ENCODE data around the gene ADGRG1. TPM values are rescaled to one million over a fixed set of nuclear protein-coding genes. Genes with fewer than 3 reads are reported as not detected.

The ADGRG1 gene
- total and polyA plus RNA-seq, 3 donors from 2014 or later, result 134 to 346 (median 296) TPM

GRCh38 chr16:57648125-57648524, 19.7 kb downstream of the ADGRG1 start:
- DNase-seq, result no peak
- 72 to 81% methylated on average over 5 of the region's 5 CpGs for WGBS, 2 donors
- no peaks in the 10 kb centered on the region for H3K36me3 ChIP-seq (ENCODE audit: low read depth, missing control alignments)
- intact Hi-C loops (cut with DNase I; ENCODE audit: low total_unique reads), result no loop called here
- no peaks in the 10 kb centered on the region for H3K27me3 ChIP-seq
- peak overlapping the region; percentile 3 to 42 for H3K27ac ChIP-seq
- H3K4me1 ChIP-seq, result peaks cover 17% of the 10 kb centered on the region
- TF ChIP-seq CTCF (IDR thresholded peaks at IDR 0.05) (no peak), POLR2A (IDR thresholded peaks at IDR 0.05) (no peak)
- H3K9me3 ChIP-seq, result no peaks in the 10 kb centered on the region
- no peak overlapping the region for H3K4me3 ChIP-seq

- peak; percentile 84 for DNase-seq
- H3K4me3 ChIP-seq, result no peak overlapping the region
- intact Hi-C loops (cut with DNase I; ENCODE audit: low total_unique reads), result no loop called here
- no peaks in the 10 kb centered on the region for H3K27me3 ChIP-seq
- peak overlapping the region in 1 of 2 donors; percentile 3 for H3K27ac ChIP-seq
- peaks cover 11% of the 10 kb centered on the region for H3K4me1 ChIP-seq
- H3K9me3 ChIP-seq, result no peaks in the 10 kb centered on the region
- WGBS, 2 donors, result 42 to 52% methylated on average over 8 to 18 of the region's 18 CpGs
- TF ChIP-seq POLR2A (IDR thresholded peaks at IDR 0.05) (no peak), CTCF (IDR thresholded peaks at IDR 0.05) (peak; percentile 98 to 99 (median 99))
- no peaks in the 10 kb centered on the region for H3K36me3 ChIP-seq (ENCODE audit: low read depth, missing control alignments)
Observed at GRCh38 chr16:57648581-57649442, 20.4 kb downstream of the ADGRG1 start.

- Histone ChIP-seq H3K36me3 (ENCODE audit: low read depth, missing control alignments) (no peaks in the 10 kb centered on the region), H3K27me3 (no peaks in the 10 kb centered on the region), H3K9me3 (no peaks in the 10 kb centered on the region), H3K4me3 (no peak overlapping the region), H3K4me1 (peaks cover 11% of the 10 kb centered on the region), H3K27ac (no peak overlapping the region)
- TF ChIP-seq CTCF (IDR thresholded peaks at IDR 0.05) (no peak), POLR2A (IDR thresholded peaks at IDR 0.05) (no peak)
- no peak for DNase-seq
- intact Hi-C loops (cut with DNase I; ENCODE audit: low total_unique reads), result no loop called here
- WGBS, 2 donors, result 79 to 86% methylated on average over 6 of the region's 6 CpGs
Observed at GRCh38 chr16:57649443-57649751, 21.0 kb downstream of the ADGRG1 start.

GRCh38 chr16:57649846-57650245, 21.4 kb downstream of the ADGRG1 start:
- H3K9me3 ChIP-seq, result no peaks in the 10 kb centered on the region
- H3K4me1 ChIP-seq, result peaks cover 11% of the 10 kb centered on the region
- no peak overlapping the region for H3K27ac ChIP-seq
- no peaks in the 10 kb centered on the region for H3K27me3 ChIP-seq
- no peak for TF ChIP-seq CTCF (IDR thresholded peaks at IDR 0.05)
- no peak for TF ChIP-seq POLR2A (IDR thresholded peaks at IDR 0.05)
- H3K4me3 ChIP-seq, result no peak overlapping the region
- intact Hi-C loops (cut with DNase I; ENCODE audit: low total_unique reads), result no loop called here
- H3K36me3 ChIP-seq (ENCODE audit: low read depth, missing control alignments), result no peaks in the 10 kb centered on the region
- 90 to 91% methylated on average over 7 of the region's 7 CpGs for WGBS, 2 donors
- no peak for DNase-seq
